ENCODE data around the gene SMIM33.

GRCh38 chr5:139439013-139439903 is 31.5 kb upstream of the SMIM33 start, which contains the start of gene DNAJC18:
- TF ChIP-seq CTCF (IDR thresholded peaks at IDR 0.05) (no peak), JUN (CRISPR knock-in tag; IDR thresholded peaks at IDR 0.05) (no peak), ATF1 (CRISPR knock-in tag; IDR thresholded peaks at IDR 0.05) (no peak), E2F4 (CRISPR knock-in tag; IDR thresholded peaks at IDR 0.05; ENCODE audit: borderline replicate concordance, low read depth) (no peak), ZNF138 (CRISPR knock-in tag; conservative IDR thresholded peaks at IDR 0.05) (peak; percentile 31; the same call in 1 of the 2 replicates), ETV6 (CRISPR knock-in tag; IDR thresholded peaks at IDR 0.05) (no peak), MAX (CRISPR knock-in tag; IDR thresholded peaks at IDR 0.05) (peak; percentile 84), SP1 (CRISPR knock-in tag; conservative IDR thresholded peaks at IDR 0.05) (peak; percentile 69), NR3C1 (CRISPR knock-in tag; conservative IDR thresholded peaks at IDR 0.05; ENCODE audit: low read depth) (peak; percentile 72; the same call in 1 of the 2 replicates), FOXP4 (CRISPR knock-in tag; IDR thresholded peaks at IDR 0.05) (no peak)
